DMS 273 (cell line): ENCODE results near the gene FTO.

Experiments used
- DNase-seq: peaks from one replicate; lab custom pipeline; 2025; ENCODE audit not compliant: unreplicated experiment; lab: John Stamatoyannopoulos, UW

Gene FTO

GRCh38 chr16:53991754-53992378 is 287.9 kb downstream of the FTO start:
- no peak for DNase-seq

- DNase-seq, result peak; percentile 29
Observed at GRCh38 chr16:53995378-53995777, 291.4 kb downstream of the FTO start.

GRCh38 chr16:53996961-53997360 is 293.0 kb downstream of the FTO start:
- no peak for DNase-seq

- no peak for DNase-seq
Observed at GRCh38 chr16:53998024-53998810, 294.3 kb downstream of the FTO start.

- DNase-seq, result no peak
Observed at GRCh38 chr16:53998966-53999522, 295.1 kb downstream of the FTO start.

GRCh38 chr16:53999841-54000240 is 295.9 kb downstream of the FTO start:
- no peak for DNase-seq

GRCh38 chr16:54000361-54000760 is 296.4 kb downstream of the FTO start:
- no peak for DNase-seq

GRCh38 chr16:54006693-54007092 is 302.7 kb downstream of the FTO start:
- no peak for DNase-seq

- no peak for DNase-seq
Observed at GRCh38 chr16:54007504-54007903, 303.5 kb downstream of the FTO start.

GRCh38 chr16:54009464-54010176 is 305.7 kb downstream of the FTO start:
- no peak for DNase-seq

- DNase-seq, result no peak
Observed at GRCh38 chr16:54015147-54015546, 311.2 kb downstream of the FTO start.

GRCh38 chr16:54022362-54022761 is 318.4 kb downstream of the FTO start:
- no peak for DNase-seq

- no peak for DNase-seq
Observed at GRCh38 chr16:54026456-54026855, 322.5 kb downstream of the FTO start.

GRCh38 chr16:54027062-54027461 is 323.1 kb downstream of the FTO start:
- DNase-seq, result no peak

GRCh38 chr16:54027558-54027957 is 323.6 kb downstream of the FTO start:
- DNase-seq, result no peak

- no peak for DNase-seq
Observed at GRCh38 chr16:54027995-54028394, 324.0 kb downstream of the FTO start.

GRCh38 chr16:54030451-54030850 is 326.5 kb downstream of the FTO start:
- no peak for DNase-seq

GRCh38 chr16:54031107-54031760 is 327.3 kb downstream of the FTO start:
- DNase-seq, result no peak

GRCh38 chr16:54033747-54034146 is 329.8 kb downstream of the FTO start:
- DNase-seq, result no peak

- no peak for DNase-seq
Observed at GRCh38 chr16:54034684-54035083, 330.7 kb downstream of the FTO start.

GRCh38 chr16:54040480-54040879 is 336.5 kb downstream of the FTO start:
- DNase-seq, result no peak
